ENCODE measurements around the gene KCNS3.
"Not testable (repeated sequence)": the region's sequence is repeated elsewhere in the genome, so short reads cannot be mapped to it uniquely, and the experiment has no call there.

KCNS3 gene

GRCh38 chr2:17959356-17959755, 80.9 kb downstream of the KCNS3 start:
- no peak for DNase-seq (ENCODE audit: low spot score)
- no peak for TF ChIP-seq CTCF (IDR thresholded peaks at IDR 0.05; ENCODE audit: extremely low read depth, insufficient read depth, missing control alignments)
- in situ Hi-C loops (cut with MboI; ENCODE audit: low pct_unique_long_range_greater_than_20kb, low sequenced_read_pairs, unreplicated experiment): no loop called here

GRCh38 chr2:17959833-17960232, 81.4 kb downstream of the KCNS3 start:
- in situ Hi-C loops (cut with MboI; ENCODE audit: low pct_unique_long_range_greater_than_20kb, low sequenced_read_pairs, unreplicated experiment): no loop called here
- no peak for TF ChIP-seq CTCF (IDR thresholded peaks at IDR 0.05; ENCODE audit: extremely low read depth, insufficient read depth, missing control alignments)
- DNase-seq (ENCODE audit: low spot score): no peak

GRCh38 chr2:17960925-17961324, 82.5 kb downstream of the KCNS3 start:
- in situ Hi-C loops (cut with MboI; ENCODE audit: low pct_unique_long_range_greater_than_20kb, low sequenced_read_pairs, unreplicated experiment): no loop called here
- no peak for TF ChIP-seq CTCF (IDR thresholded peaks at IDR 0.05; ENCODE audit: extremely low read depth, insufficient read depth, missing control alignments)
- no peak for DNase-seq (ENCODE audit: low spot score)

- in situ Hi-C loops (cut with MboI; ENCODE audit: low pct_unique_long_range_greater_than_20kb, low sequenced_read_pairs, unreplicated experiment): no loop called here
- no peak for DNase-seq (ENCODE audit: low spot score)
- TF ChIP-seq CTCF (IDR thresholded peaks at IDR 0.05; ENCODE audit: extremely low read depth, insufficient read depth, missing control alignments): no peak
Observed at GRCh38 chr2:17961789-17962188, 83.3 kb downstream of the KCNS3 start.

GRCh38 chr2:17962876-17963275, 84.4 kb downstream of the KCNS3 start:
- in situ Hi-C loops (cut with MboI; ENCODE audit: low pct_unique_long_range_greater_than_20kb, low sequenced_read_pairs, unreplicated experiment): no loop called here
- TF ChIP-seq CTCF (IDR thresholded peaks at IDR 0.05; ENCODE audit: extremely low read depth, insufficient read depth, missing control alignments): no peak
- no peak for DNase-seq (ENCODE audit: low spot score)

GRCh38 chr2:17963571-17963970, 85.1 kb downstream of the KCNS3 start:
- in situ Hi-C loops (cut with MboI; ENCODE audit: low pct_unique_long_range_greater_than_20kb, low sequenced_read_pairs, unreplicated experiment); DNase-seq (ENCODE audit: low spot score): not testable (repeated sequence)

- no peak for TF ChIP-seq CTCF (IDR thresholded peaks at IDR 0.05; ENCODE audit: extremely low read depth, insufficient read depth, missing control alignments)
- no peak for DNase-seq (ENCODE audit: low spot score)
- in situ Hi-C loops (cut with MboI; ENCODE audit: low pct_unique_long_range_greater_than_20kb, low sequenced_read_pairs, unreplicated experiment): no loop called here
Observed at GRCh38 chr2:17965196-17965595, 86.7 kb downstream of the KCNS3 start.
